ENCODE results near the gene HECW1.

Gene HECW1

DNA sequence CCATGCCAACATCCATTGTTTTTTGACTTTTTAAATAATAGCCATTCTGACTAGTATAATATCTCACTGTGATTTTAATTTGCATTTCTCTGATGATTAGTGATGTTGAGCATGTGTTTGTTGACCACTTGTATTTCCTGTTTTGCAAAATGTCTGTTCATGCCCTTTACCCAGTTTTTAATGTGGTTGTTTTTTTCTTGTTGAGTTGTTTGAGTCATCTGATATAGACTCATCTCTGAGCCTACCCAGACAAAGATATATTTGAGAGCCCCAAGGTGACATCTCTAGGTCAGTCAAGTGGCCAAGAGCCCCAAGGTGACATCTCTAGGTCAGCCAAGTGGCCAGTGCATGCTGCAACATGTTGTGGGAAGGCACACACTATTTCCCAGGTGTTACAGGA is 224.7 kb downstream of the HECW1 start:
- TF ChIP-seq ZNF549 (tag by site-specific recombination; IDR thresholded peaks at IDR 0.05) (no peak), SCRT2 (tag by site-specific recombination; IDR thresholded peaks at IDR 0.05) (no peak), ZNF174 (tag by site-specific recombination; IDR thresholded peaks at IDR 0.05) (no peak)
- Histone ChIP-seq H3K9me3 (ENCODE audit: control insufficient read depth, insufficient read depth, low read depth, low read length) (no peaks in the 10 kb centered on the region), H3K27ac (ENCODE audit: extremely low read depth, low read depth, low read length) (no peak overlapping the region), H3K36me3 (ENCODE audit: control insufficient read depth in 2 of 2, insufficient read depth in 1 of 2, low read length in 2 of 2) (no peaks in the 10 kb centered on the region), H3K4me3 (ENCODE audit: low read depth, low read length) (no peak overlapping the region), H3K4me1 (ENCODE audit: control insufficient read depth, insufficient read depth, low read length) (no peaks in the 10 kb centered on the region)
- POLR2A ChIA-PET: no interaction called here
- CTCF ChIA-PET: no interaction called here

DNA sequence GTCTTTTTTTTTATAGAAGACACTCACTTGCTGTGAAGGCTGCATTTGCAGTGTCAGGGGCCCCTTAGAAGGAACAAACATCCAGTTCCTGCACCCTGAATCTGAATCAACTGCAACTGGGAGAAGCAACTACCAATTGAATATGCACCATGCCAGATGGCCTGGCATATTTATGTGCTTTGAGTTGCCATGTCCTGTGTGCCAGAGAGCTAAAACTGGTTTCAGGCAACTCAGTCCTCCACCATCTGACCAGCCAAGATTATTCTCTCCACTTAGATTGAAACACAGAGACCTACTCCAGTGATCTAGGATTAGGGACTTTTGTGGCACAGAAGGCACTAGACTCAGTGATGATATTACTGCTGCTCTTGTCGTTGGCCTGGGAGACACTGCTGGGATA is 225.4 kb downstream of the HECW1 start:
- H3K36me3 ChIP-seq (ENCODE audit: control insufficient read depth in 2 of 2, insufficient read depth in 1 of 2, low read length in 2 of 2): no peaks in the 10 kb centered on the region
- TF ChIP-seq, protein P1, sequence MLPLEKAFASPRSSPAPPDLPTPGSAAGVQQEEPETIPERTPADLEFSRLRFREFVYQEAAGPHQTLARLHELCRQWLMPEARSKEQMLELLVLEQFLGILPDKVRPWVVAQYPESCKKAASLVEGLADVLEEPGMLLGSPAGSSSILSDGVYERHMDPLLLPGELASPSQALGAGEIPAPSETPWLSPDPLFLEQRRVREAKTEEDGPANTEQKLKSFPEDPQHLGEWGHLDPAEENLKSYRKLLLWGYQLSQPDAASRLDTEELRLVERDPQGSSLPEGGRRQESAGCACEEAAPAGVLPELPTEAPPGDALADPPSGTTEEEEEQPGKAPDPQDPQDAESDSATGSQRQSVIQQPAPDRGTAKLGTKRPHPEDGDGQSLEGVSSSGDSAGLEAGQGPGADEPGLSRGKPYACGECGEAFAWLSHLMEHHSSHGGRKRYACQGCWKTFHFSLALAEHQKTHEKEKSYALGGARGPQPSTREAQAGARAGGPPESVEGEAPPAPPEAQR (tag by site-specific recombination; IDR thresholded peaks at IDR 0.05): no peak
- TF ChIP-seq ZNF335 (tag by site-specific recombination; conservative IDR thresholded peaks at IDR 0.05) (no peak), ZNF837 (tag by site-specific recombination; IDR thresholded peaks at IDR 0.05) (no peak), ZNF555 (tag by site-specific recombination; conservative IDR thresholded peaks at IDR 0.05) (no peak), KLF17 (tag by site-specific recombination; IDR thresholded peaks at IDR 0.05) (no peak), KLF9 (tag by site-specific recombination; IDR thresholded peaks at IDR 0.05; ENCODE audit: low read depth) (no peak), ZNF341 (tag by site-specific recombination; IDR thresholded peaks at IDR 0.05; ENCODE audit: low read depth) (no peak), HIC1 (tag by site-specific recombination; IDR thresholded peaks at IDR 0.05) (no peak), ZNF48 (tag by site-specific recombination; IDR thresholded peaks at IDR 0.05) (no peak), ZBTB17 (tag by site-specific recombination; IDR thresholded peaks at IDR 0.05) (no peak), OVOL3 (tag by site-specific recombination; IDR thresholded peaks at IDR 0.05) (no peak), KLF1 (tag by site-specific recombination; IDR thresholded peaks at IDR 0.05) (no peak), ZNF785 (tag by site-specific recombination; IDR thresholded peaks at IDR 0.05) (no peak), EGR2 (tag by site-specific recombination; IDR thresholded peaks at IDR 0.05; ENCODE audit: low read depth) (no peak), ZNF621 (tag by site-specific recombination; IDR thresholded peaks at IDR 0.05) (no peak), SALL2 (tag by site-specific recombination; IDR thresholded peaks at IDR 0.05; ENCODE audit: borderline replicate concordance) (no peak)
- H3K27ac ChIP-seq (ENCODE audit: extremely low read depth, low read depth, low read length): no peak overlapping the region
- CTCF ChIA-PET: no interaction called here
- H3K4me3 ChIP-seq (ENCODE audit: low read depth, low read length): no peak overlapping the region
- no peaks in the 10 kb centered on the region for H3K4me1 ChIP-seq (ENCODE audit: control insufficient read depth, insufficient read depth, low read length)
- POLR2A ChIA-PET: no interaction called here
- no peaks in the 10 kb centered on the region for H3K9me3 ChIP-seq (ENCODE audit: control insufficient read depth, insufficient read depth, low read depth, low read length)

GRCh38 chr7:43341132-43341531 is 228.7 kb downstream of the HECW1 start:
- H3K36me3 ChIP-seq (ENCODE audit: control insufficient read depth in 2 of 2, insufficient read depth in 1 of 2, low read length in 2 of 2): no peaks in the 10 kb centered on the region
- no peak overlapping the region for H3K4me3 ChIP-seq (ENCODE audit: low read depth, low read length)
- CTCF ChIA-PET: no interaction called here
- no peak overlapping the region for H3K27ac ChIP-seq (ENCODE audit: extremely low read depth, low read depth, low read length)
- POLR2A ChIA-PET: no interaction called here
- H3K4me1 ChIP-seq (ENCODE audit: control insufficient read depth, insufficient read depth, low read length): no peaks in the 10 kb centered on the region
- H3K9me3 ChIP-seq (ENCODE audit: control insufficient read depth, insufficient read depth, low read depth, low read length): no peaks in the 10 kb centered on the region
- no peak for TF ChIP-seq TCF7L2 (IDR thresholded peaks at IDR 0.05; ENCODE audit: borderline replicate concordance, low read depth, low read length)
- peak; percentile 59 for TF ChIP-seq ZNF623 (tag by site-specific recombination; IDR thresholded peaks at IDR 0.05)
- no peak for TF ChIP-seq ZNF629 (tag by site-specific recombination; IDR thresholded peaks at IDR 0.05)
- TF ChIP-seq ZNF561 (tag by site-specific recombination; IDR thresholded peaks at IDR 0.05; ENCODE audit: borderline replicate concordance): no peak
- peak; percentile 67 for TF ChIP-seq REST (tag by site-specific recombination; IDR thresholded peaks at IDR 0.05)
- peak; percentile 48; the same call in 1 of the 2 replicates for TF ChIP-seq ZNF140 (tag by site-specific recombination; IDR thresholded peaks at IDR 0.05)
